Memory B cell (primary cell): Measurements from ENCODE around the gene PDE6D.

ENCODE experiments used
- ATAC-seq: fragments of 150-1000 bp; cut with Tn5 transposase; 2 replicates; pipeline ENCODE4 v1.10.0; 2021; ENCODE audit warnings: low read depth, mild to moderate bottlenecking, moderate library complexity
- DNase-seq, 2 donors: peaks; one replicate each; pipeline ENCODE4 v3.0.0; 2022; ENCODE audit warnings: low spot score in 2 of 2
- H3K27ac Mint-ChIP-seq: one replicate; pipeline ENCODE4 v1.8.0; 2022; ENCODE audit warnings: mild to moderate bottlenecking, moderate library complexity, mixed read lengths
- H3K27me3 Mint-ChIP-seq: one replicate; pipeline ENCODE4 v1.8.0; 2022; ENCODE audit warnings: mixed read lengths
- H3K36me3 Mint-ChIP-seq: one replicate; pipeline ENCODE4 v1.8.0; 2022; ENCODE audit warnings: mild to moderate bottlenecking, mixed read lengths
- H3K4me1 Mint-ChIP-seq: one replicate; pipeline ENCODE4 v1.8.0; 2022; ENCODE audit warnings: mixed read lengths
- H3K4me3 Mint-ChIP-seq: one replicate; pipeline ENCODE4 v1.8.0; 2022; ENCODE audit warnings: mild to moderate bottlenecking, moderate library complexity, mixed read lengths
- H3K9me3 Mint-ChIP-seq: one replicate; pipeline ENCODE4 v1.8.0; 2022; ENCODE audit warnings: mixed read lengths

PDE6D gene

DNA sequence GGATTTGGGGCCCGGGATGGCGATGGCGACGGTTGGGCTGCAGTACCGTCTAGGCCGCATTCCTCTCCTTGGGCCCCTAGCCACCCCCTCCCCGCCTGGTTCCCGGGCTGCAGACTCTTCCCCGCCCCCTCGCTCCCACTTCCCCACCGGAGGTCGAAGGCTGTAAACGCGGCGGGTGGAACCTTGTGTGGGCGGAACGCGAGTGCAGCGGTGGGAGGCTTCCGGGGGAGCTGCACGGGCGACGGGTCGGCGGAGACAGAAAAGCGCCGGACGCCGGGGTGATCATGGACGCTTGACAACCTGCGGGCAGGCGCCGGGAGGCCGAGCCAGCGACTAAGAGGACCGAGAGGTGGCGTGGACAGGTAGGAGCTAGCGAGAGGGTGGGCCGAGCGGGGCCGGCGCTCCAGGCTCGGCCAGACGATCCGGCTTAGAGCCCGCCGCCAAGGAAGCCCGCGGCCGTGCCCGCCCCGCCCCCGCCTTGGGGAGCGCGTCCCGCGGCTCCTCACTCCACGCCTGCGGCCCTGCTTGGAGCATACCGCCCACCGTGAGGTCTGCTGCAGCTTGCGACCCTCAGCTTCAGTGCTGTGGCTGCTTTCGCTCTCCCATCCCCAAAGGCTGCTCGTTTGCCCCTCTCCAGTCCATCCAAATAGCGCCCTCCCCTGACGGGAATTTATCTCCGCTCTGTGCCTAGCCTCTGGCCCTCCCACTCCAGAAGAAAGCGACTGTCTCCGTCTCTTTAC, 5.3 kb upstream of the PDE6D start, which contains the start of gene COPS7B:
COPS7B (plus strand) TSS at position 269 of the 740 bp plus-strand sequence. CDS start 2,126 bp downstream, outside the sequence.
- Mint-ChIP-seq H3K27me3 (no peaks in the 10 kb centered on the region), H3K4me1 (peaks cover 49% of the 10 kb centered on the region), H3K4me3 (peak within 1 kb of the TSS; percentile 98), H3K36me3 (peaks cover 10% of the 10 kb centered on the region), H3K9me3 (no peaks in the 10 kb centered on the region), H3K27ac (peak within 1 kb of the TSS; percentile 90)
- DNase-seq (peak; percentile 76 to 86), ATAC-seq (peak; percentile 64)

GRCh38 chr2:231785822-231786176, 4.7 kb upstream of the PDE6D start:
- Mint-ChIP-seq H3K27ac (peak overlapping the region; percentile 90), H3K4me3 (peak overlapping the region; percentile 98), H3K9me3 (no peaks in the 10 kb centered on the region), H3K27me3 (no peaks in the 10 kb centered on the region), H3K4me1 (peaks cover 49% of the 10 kb centered on the region), H3K36me3 (peaks cover 5% of the 10 kb centered on the region)
- DNase-seq (no peak), ATAC-seq (peak; percentile 2)

- no peak for ATAC-seq
- peak overlapping the region; percentile 98 for H3K4me3 Mint-ChIP-seq
- DNase-seq = no peak
- no peaks in the 10 kb centered on the region for H3K9me3 Mint-ChIP-seq
- H3K27me3 Mint-ChIP-seq = no peaks in the 10 kb centered on the region
- H3K4me1 Mint-ChIP-seq = peaks cover 49% of the 10 kb centered on the region
- H3K27ac Mint-ChIP-seq = peak overlapping the region; percentile 90
- H3K36me3 Mint-ChIP-seq = peaks cover 5% of the 10 kb centered on the region
Measured at GRCh38 chr2:231785413-231785812, 4.3 kb upstream of the PDE6D start.

DNA sequence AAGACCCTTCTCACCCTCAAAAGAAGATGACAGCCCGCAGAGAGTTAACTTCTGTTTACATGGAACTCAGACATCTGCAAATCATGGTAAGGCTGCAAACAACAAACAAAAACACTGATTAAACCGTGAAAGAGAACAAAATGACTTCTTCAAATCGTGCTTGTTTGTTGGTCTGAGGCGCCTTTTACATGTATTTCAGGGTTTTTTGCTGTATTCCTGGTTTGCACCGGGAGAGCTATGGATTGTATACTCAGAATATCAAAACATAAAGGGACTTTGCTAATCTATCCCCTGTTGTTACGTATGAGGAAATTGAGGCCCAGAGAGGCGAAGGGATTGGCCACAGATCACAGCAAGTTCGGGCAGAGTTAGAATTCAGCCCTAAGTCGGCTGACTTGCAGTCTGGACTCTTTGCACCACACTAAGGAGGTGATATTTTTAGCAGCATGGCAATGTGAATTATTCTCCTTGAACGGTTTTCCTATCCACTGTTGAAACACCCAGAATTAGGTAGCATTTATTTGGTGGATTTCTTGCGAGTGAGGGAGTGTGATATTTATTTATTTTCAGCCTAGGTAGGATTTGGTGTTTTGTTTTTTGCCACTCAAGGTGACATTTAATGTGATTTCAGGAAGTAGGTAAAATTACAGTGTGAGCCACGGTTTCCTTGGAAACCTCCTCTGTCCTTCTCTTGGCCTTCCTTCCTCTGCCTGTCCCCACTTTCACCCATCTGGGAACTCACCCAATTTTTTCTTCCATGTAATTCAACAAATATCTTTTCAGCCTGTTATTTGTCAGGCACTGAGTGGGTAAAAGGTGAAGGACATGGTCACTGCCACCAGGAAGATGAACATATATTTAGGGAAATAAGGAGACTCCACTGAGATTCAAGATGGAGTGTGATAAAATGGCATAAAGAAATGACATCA, 980 bp upstream of the PDE6D start:
- Mint-ChIP-seq H3K27ac (peak overlapping the region; percentile 96), H3K27me3 (no peaks in the 10 kb centered on the region), H3K36me3 (no peaks in the 10 kb centered on the region), H3K9me3 (no peaks in the 10 kb centered on the region), H3K4me3 (peak overlapping the region; percentile 92), H3K4me1 (peaks cover 54% of the 10 kb centered on the region)
- ATAC-seq = no peak
- DNase-seq = no peak

- DNase-seq (no peak), ATAC-seq (peak; percentile 16)
- H3K27me3 Mint-ChIP-seq = no peaks in the 10 kb centered on the region
- H3K4me1 Mint-ChIP-seq = peaks cover 42% of the 10 kb centered on the region
- peak overlapping the region; percentile 96 for H3K27ac Mint-ChIP-seq
- H3K36me3 Mint-ChIP-seq = no peaks in the 10 kb centered on the region
- H3K9me3 Mint-ChIP-seq = no peaks in the 10 kb centered on the region
- H3K4me3 Mint-ChIP-seq = peak overlapping the region; percentile 92
Measured at GRCh38 chr2:231780123-231780908, 766 bp downstream of the PDE6D start.

GRCh38 chr2:231769170-231770136, 11.6 kb downstream of the PDE6D start:
- Mint-ChIP-seq H3K4me3 (no peak overlapping the region), H3K27ac (no peak overlapping the region), H3K4me1 (peaks cover 8% of the 10 kb centered on the region), H3K27me3 (no peaks in the 10 kb centered on the region), H3K36me3 (peaks cover 2% of the 10 kb centered on the region), H3K9me3 (no peaks in the 10 kb centered on the region)
- no peak for ATAC-seq
- DNase-seq = no peak

DNA sequence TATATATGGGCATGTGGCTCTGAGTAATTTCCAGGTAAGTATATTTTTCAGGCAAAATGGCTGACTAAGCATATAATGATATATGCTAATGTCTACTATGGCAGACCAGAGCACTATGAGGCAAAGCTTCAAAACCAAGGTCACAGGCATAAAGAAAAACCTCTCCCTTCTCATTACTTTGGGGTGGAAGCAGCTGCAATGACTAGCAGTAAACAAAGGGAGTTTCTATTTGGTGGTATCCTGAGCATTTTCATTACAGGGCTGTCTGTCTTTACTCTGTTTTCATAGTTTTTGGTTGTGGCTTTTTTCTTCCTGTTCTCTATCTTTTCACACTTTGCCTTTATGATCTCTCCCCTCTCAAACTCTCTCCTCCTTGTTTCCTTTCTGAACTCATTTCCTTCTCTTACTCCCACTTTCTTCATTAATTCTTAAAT, 15.6 kb downstream of the PDE6D start:
- DNase-seq = no peak
- Mint-ChIP-seq H3K9me3 (no peaks in the 10 kb centered on the region), H3K4me1 (peaks cover 6% of the 10 kb centered on the region), H3K27me3 (no peaks in the 10 kb centered on the region), H3K27ac (no peak overlapping the region), H3K4me3 (no peak overlapping the region), H3K36me3 (peaks cover 2% of the 10 kb centered on the region)
- ATAC-seq = no peak

GRCh38 chr2:231764760-231765159, 16.3 kb downstream of the PDE6D start:
- ATAC-seq = no peak
- H3K9me3 Mint-ChIP-seq = no peaks in the 10 kb centered on the region
- peaks cover 2% of the 10 kb centered on the region for H3K36me3 Mint-ChIP-seq
- H3K27ac Mint-ChIP-seq = no peak overlapping the region
- no peak overlapping the region for H3K4me3 Mint-ChIP-seq
- DNase-seq = no peak
- H3K27me3 Mint-ChIP-seq = no peaks in the 10 kb centered on the region
- H3K4me1 Mint-ChIP-seq = peaks cover 6% of the 10 kb centered on the region

DNA sequence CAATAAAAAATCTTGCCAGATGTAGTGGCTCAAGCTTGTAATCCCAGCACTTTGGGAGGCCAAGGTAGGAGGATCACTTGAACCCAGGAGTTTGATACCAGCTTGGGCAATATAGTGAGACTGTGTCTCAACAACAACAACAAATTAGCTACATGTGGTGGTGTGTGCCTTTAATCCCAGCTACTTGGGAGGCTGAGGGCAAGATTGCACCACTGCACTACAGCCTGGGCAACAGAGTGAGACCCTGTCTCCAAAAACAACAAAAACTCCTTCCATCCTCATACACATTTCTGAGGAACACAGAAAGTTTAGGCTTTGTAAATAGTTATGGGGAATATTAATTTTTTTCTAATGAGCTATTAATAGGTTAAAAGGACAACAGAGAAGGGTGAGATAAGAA, 17.0 kb downstream of the PDE6D start:
- Mint-ChIP-seq H3K4me1 (peaks cover 6% of the 10 kb centered on the region), H3K27ac (no peak overlapping the region), H3K9me3 (no peaks in the 10 kb centered on the region), H3K36me3 (peaks cover 2% of the 10 kb centered on the region), H3K4me3 (no peak overlapping the region), H3K27me3 (no peaks in the 10 kb centered on the region)
- DNase-seq (no peak), ATAC-seq (no peak)

- Mint-ChIP-seq H3K9me3 (no peaks in the 10 kb centered on the region), H3K36me3 (no peaks in the 10 kb centered on the region), H3K27me3 (no peaks in the 10 kb centered on the region), H3K4me3 (no peak overlapping the region), H3K4me1 (peaks cover 6% of the 10 kb centered on the region), H3K27ac (no peak overlapping the region)
- no peak for ATAC-seq
- no peak for DNase-seq
Measured at GRCh38 chr2:231761735-231762134, 19.3 kb downstream of the PDE6D start.

DNA sequence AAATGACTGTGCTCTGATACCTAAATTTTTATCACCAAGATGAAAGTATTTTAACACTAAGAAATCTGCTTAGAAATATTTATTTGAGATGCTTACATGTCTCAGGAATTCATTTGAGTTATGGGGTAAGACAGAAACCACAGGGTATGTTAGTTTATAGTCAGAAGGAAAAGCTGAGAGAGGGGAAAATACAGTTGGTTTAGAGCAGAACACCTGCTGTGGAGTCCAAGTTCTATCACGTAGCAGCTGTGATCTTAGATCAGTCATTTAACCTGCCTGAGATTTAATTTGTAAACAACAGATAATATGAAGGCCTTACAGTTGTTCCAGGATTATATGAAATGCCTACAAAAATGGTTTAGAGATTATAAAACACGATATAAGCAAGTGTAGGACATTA, 29.0 kb downstream of the PDE6D start:
- H3K36me3 Mint-ChIP-seq = no peaks in the 10 kb centered on the region
- no peaks in the 10 kb centered on the region for H3K9me3 Mint-ChIP-seq
- no peak overlapping the region for H3K27ac Mint-ChIP-seq
- no peaks in the 10 kb centered on the region for H3K27me3 Mint-ChIP-seq
- no peaks in the 10 kb centered on the region for H3K4me1 Mint-ChIP-seq
- H3K4me3 Mint-ChIP-seq = no peak overlapping the region
- DNase-seq (no peak), ATAC-seq (no peak)

- Mint-ChIP-seq H3K27ac (no peak overlapping the region), H3K4me3 (no peak overlapping the region), H3K9me3 (no peaks in the 10 kb centered on the region), H3K36me3 (no peaks in the 10 kb centered on the region), H3K4me1 (no peaks in the 10 kb centered on the region), H3K27me3 (no peaks in the 10 kb centered on the region)
- no peak for ATAC-seq
- no peak for DNase-seq
Measured at GRCh38 chr2:231751042-231751815, 29.9 kb downstream of the PDE6D start.
